HepG2 (cell line): Measurements from ENCODE around the gene PSMD4. TPM values are rescaled to one million over a fixed set of nuclear protein-coding genes. Genes with fewer than 3 reads are reported as not detected.

Experiments used
- CAMTA2 ChIP-seq: sonication (generic); formaldehyde crosslinking; IDR thresholded peaks from 2 replicates; pipeline ENCODE4 v1.4.0; 2020; ENCODE audit warnings: mild to moderate bottlenecking, missing genetic modification reagents, borderline replicate concordance
- EHMT2 ChIP-seq: fragments of 200-600 bp; sonication (generic); IDR thresholded peaks from 2 replicates; pipeline ENCODE4 v1.7.0; 2017; ENCODE audit warnings: antibody characterized with exemption, low read depth, low read length, borderline replicate concordance
- GABPA ChIP-seq, 2 experiments: IDR thresholded peaks; 2 replicates each; pipeline ENCODE4 v1.6.1; 2011 to 2016; ENCODE audit warnings: low read depth in 2 of 2, low read length in 1 of 2, missing biosample characterization in 1 of 2, missing genetic modification characterization in 1 of 2
- GPBP1L1 ChIP-seq: sonication (generic); formaldehyde crosslinking; IDR thresholded peaks from 2 replicates; pipeline ENCODE4 v1.5.0; 2020; ENCODE audit warnings: mild to moderate bottlenecking, missing genetic modification reagents
- MLXIP ChIP-seq: sonication (generic); formaldehyde crosslinking; IDR thresholded peaks from 2 replicates; pipeline ENCODE4 v1.9.0; 2021; ENCODE audit warnings: missing genetic modification reagents, borderline replicate concordance
- NR2C2 ChIP-seq: sonication (generic); formaldehyde crosslinking; IDR thresholded peaks from 2 replicates; pipeline ENCODE4 v1.4.0; 2020; ENCODE audit warnings: missing genetic modification reagents, mild to moderate bottlenecking, moderate library complexity, borderline replicate concordance
- PLSCR1 ChIP-seq: sonication (generic); formaldehyde crosslinking; IDR thresholded peaks from 2 replicates; pipeline ENCODE4 v1.5.0; 2020; ENCODE audit warnings: missing genetic modification reagents, mild to moderate bottlenecking, borderline replicate concordance
- RAD51 ChIP-seq: fragments of 450-650 bp; IDR thresholded peaks from 2 replicates; pipeline ENCODE4 v1.6.1; 2016; ENCODE audit warnings: borderline replicate concordance
- SP4 ChIP-seq: sonication (generic); formaldehyde crosslinking; IDR thresholded peaks from 2 replicates; pipeline ENCODE4 v1.8.1; 2023; ENCODE audit warnings: mild to moderate bottlenecking, missing genetic modification reagents
- SRSF1 ChIP-seq: fragments of 200-400 bp; formaldehyde crosslinking; optimal IDR thresholded peaks from 2 replicates; pipeline ENCODE3; 2017; ENCODE audit warnings: mild to moderate bottlenecking, low read depth, low read length, moderate library complexity
- THRA ChIP-seq: sonication (generic); formaldehyde crosslinking; IDR thresholded peaks from 2 replicates; pipeline ENCODE4 v1.4.0; 2020; ENCODE audit warnings: missing genetic modification reagents, borderline replicate concordance
- ZNF256 ChIP-seq: sonication (generic); formaldehyde crosslinking; conservative IDR thresholded peaks from 2 replicates; pipeline ENCODE4 v1.4.0; 2020; ENCODE audit warnings: missing genetic modification reagents
- ZNF362 ChIP-seq: sonication (generic); formaldehyde crosslinking; IDR thresholded peaks from 2 replicates; pipeline ENCODE4 v1.4.0; 2020; ENCODE audit warnings: missing genetic modification reagents, mild to moderate bottlenecking, borderline replicate concordance
- ZNF598 ChIP-seq: sonication (generic); formaldehyde crosslinking; IDR thresholded peaks from 2 replicates; pipeline ENCODE4 v1.5.1; 2020; ENCODE audit warnings: mild to moderate bottlenecking, missing genetic modification reagents, borderline replicate concordance
- ZNF619 ChIP-seq: sonication (generic); formaldehyde crosslinking; IDR thresholded peaks from 2 replicates; pipeline ENCODE4 v1.4.0; 2020; ENCODE audit warnings: mild to moderate bottlenecking, missing genetic modification reagents
- ZSCAN25 ChIP-seq: sonication (generic); formaldehyde crosslinking; IDR thresholded peaks from 2 replicates; pipeline ENCODE4 v1.8.0; 2022; ENCODE audit warnings: mild to moderate bottlenecking, missing genetic modification reagents
- polyA plus RNA-seq, 8 experiments: library from polyadenylated mRNA; depleted of rRNA in 3 of 8; stranded (reverse) in 7 of 8; unstranded in 1 of 8; fragments of >200 nt; fragmentation: Illumina TruSeq in 4 of 8; extraction: Trizol in 4 of 8; gene quantifications; 2 replicates each; pipeline versions ENCODE4 v1.2.1 to v1.2.3, GENCODE V29; 2011 to 2016; ENCODE audit warnings: low read depth in 4 of 8, missing spikeins in 1 of 8, mixed read lengths in 1 of 8; ENCODE audit not compliant: insufficient read depth in 1 of 8
- total RNA-seq, 5 experiments: library from RNA; depleted of rRNA; stranded (reverse); fragments of >200 nt; fragmentation: Illumina TruSeq; extraction: Trizol; gene quantifications; 2 replicates each; pipeline ENCODE4 v1.2.3, GENCODE V29; 2016; ENCODE audit warnings: low read depth in 1 of 5
- TF ChIP-seq, protein P1 (sequence below): sonication (generic); formaldehyde crosslinking; IDR thresholded peaks from 2 replicates; pipeline ENCODE4 v1.5.0; 2020; ENCODE audit warnings: missing genetic modification reagents

PSMD4 gene
- total and polyA plus RNA-seq, 2 of the 13 experiments (the other 11 are each of a cell fraction or from before 2014, with no cell fraction given), result 194 to 243 TPM

- TF ChIP-seq, protein P1, sequence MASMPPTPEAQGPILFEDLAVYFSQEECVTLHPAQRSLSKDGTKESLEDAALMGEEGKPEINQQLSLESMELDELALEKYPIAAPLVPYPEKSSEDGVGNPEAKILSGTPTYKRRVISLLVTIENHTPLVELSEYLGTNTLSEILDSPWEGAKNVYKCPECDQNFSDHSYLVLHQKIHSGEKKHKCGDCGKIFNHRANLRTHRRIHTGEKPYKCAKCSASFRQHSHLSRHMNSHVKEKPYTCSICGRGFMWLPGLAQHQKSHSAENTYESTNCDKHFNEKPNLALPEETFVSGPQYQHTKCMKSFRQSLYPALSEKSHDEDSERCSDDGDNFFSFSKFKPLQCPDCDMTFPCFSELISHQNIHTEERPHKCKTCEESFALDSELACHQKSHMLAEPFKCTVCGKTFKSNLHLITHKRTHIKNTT (CRISPR knock-in tag), result no peak
- no peak for TF ChIP-seq GPBP1L1 (CRISPR knock-in tag)
- peak; percentile 84 for TF ChIP-seq SRSF1
- peak; percentile 73 for TF ChIP-seq NR2C2
- no peak for TF ChIP-seq RAD51
- TF ChIP-seq ZSCAN25, result no peak
- TF ChIP-seq ZNF362, result peak; percentile 31; the same call in 1 of the 2 replicates
- TF ChIP-seq ZNF256 (CRISPR knock-in tag), result no peak
- TF ChIP-seq EHMT2, result no peak
- TF ChIP-seq ZNF598, result peak; percentile 93; the same call in 1 of the 2 replicates
- peak; percentile 66; the same call in 1 of the 2 replicates for TF ChIP-seq CAMTA2 (CRISPR knock-in tag)
- TF ChIP-seq THRA (CRISPR knock-in tag), result no peak
- no peak for TF ChIP-seq PLSCR1 (CRISPR knock-in tag)
- peak; percentile 76 for TF ChIP-seq GABPA (IDR thresholded peaks at IDR 0.05; ENCODE audit: low read depth, low read length)
- TF ChIP-seq GABPA (CRISPR knock-in tag; IDR thresholded peaks at IDR 0.05; ENCODE audit: low read depth), result peak; percentile 95
- peak; percentile 36; the same call in 1 of the 2 replicates for TF ChIP-seq ZNF619 (CRISPR knock-in tag)
- TF ChIP-seq MLXIP (CRISPR knock-in tag), result no peak
- TF ChIP-seq SP4 (CRISPR knock-in tag), result peak; percentile 48; the same call in 1 of the 2 replicates
Measured at GRCh38 chr1:151254217-151255213, at the start of gene PSMD4 (continued).
